ENCODE results near the gene PBX4.

- TF ChIP-seq CTCF (IDR thresholded peaks at IDR 0.05) (no peak), POLR2A (IDR thresholded peaks at IDR 0.05) (no peak), EP300 (IDR thresholded peaks at IDR 0.05) (no peak)
Measured at GRCh38 chr19:19662344-19662743, 43.9 kb upstream of the PBX4 start.

Data from tibial nerve (tissue), 4 donors.